GM21390 (cell line): ENCODE data around the gene ANGPTL8.

Experiments
- ATAC-seq: cut with Tn5 transposase; IDR thresholded peaks from one replicate; pipeline ENCODE4 v1.9.1; 2021; ENCODE audit not compliant: unreplicated experiment

The ANGPTL8 gene

GRCh38 chr19:11234486-11235075 is 4.8 kb upstream of the ANGPTL8 start:
- ATAC-seq: no peak

- ATAC-seq: no peak
Measured at GRCh38 chr19:11236324-11237301, 2.8 kb upstream of the ANGPTL8 start.

DNA sequence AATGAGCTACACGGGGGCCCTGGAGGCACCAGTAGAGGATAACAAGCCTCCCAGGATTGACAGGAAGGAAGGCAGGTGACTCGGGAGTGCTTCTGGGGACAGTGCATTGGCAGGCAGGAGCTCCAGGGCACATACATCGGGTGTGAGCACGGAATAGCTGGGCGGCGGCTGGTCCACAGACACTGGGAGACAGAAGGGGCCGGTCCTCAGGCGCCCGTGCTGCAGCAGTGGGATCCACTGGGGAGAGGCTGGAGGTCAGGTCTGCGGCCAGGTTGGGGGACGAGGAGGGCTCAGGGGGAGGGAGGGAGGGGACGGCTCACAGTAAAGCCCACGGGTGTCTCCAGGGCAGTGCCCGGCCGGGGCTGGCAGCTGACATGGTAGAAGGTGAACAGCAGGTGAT is 2.1 kb upstream of the ANGPTL8 start:
- ATAC-seq: no peak

- ATAC-seq: no peak
Measured at GRCh38 chr19:11238041-11238440, 1.4 kb upstream of the ANGPTL8 start.

- ATAC-seq: no peak
Measured at GRCh38 chr19:11238781-11239376, 540 bp upstream of the ANGPTL8 start.

DNA sequence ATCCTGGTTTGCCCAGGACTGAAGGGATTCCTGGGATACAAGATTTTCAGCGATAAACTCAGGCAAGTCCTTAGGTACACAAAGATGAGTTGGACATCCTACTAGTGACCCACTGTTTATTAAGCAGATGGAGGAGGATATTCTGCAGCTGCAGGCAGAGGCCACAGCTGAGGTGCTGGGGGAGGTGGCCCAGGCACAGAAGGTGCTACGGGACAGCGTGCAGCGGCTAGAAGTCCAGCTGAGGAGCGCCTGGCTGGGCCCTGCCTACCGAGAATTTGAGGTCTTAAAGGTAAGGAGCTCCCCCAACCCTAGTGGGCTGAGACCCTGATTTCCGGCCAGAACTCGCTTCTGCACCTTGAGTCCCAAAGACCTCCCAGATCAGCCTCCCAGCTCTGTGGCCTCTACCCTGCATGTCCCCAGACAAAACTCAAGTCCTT is 607 bp downstream of the ANGPTL8 start:
- ATAC-seq: no peak

DNA sequence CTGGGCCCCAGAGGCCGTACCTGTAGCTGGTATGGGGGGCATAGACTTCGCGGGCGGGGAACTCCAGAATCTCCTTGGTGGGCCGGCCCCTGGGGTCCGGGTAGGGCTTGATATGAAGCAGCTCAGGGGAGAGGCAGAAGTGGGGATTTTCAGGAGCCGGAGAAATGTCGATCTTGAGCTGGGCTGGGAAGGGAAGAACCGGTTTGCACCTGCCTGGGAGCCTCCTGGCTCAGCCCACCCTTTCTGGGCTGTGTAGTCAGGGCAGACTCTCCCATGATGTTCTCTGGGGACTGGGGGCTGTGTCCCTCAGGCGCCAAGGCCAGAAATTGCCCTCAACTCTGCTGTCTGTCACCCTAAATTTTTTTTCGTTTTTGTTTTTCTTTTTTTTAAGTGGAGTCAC is 2.6 kb downstream of the ANGPTL8 start:
- ATAC-seq: no peak

GRCh38 chr19:11242864-11243797 is 3.7 kb downstream of the ANGPTL8 start:
- ATAC-seq: no peak

GRCh38 chr19:11243798-11244169 is 4.4 kb downstream of the ANGPTL8 start:
- ATAC-seq: no peak

DNA sequence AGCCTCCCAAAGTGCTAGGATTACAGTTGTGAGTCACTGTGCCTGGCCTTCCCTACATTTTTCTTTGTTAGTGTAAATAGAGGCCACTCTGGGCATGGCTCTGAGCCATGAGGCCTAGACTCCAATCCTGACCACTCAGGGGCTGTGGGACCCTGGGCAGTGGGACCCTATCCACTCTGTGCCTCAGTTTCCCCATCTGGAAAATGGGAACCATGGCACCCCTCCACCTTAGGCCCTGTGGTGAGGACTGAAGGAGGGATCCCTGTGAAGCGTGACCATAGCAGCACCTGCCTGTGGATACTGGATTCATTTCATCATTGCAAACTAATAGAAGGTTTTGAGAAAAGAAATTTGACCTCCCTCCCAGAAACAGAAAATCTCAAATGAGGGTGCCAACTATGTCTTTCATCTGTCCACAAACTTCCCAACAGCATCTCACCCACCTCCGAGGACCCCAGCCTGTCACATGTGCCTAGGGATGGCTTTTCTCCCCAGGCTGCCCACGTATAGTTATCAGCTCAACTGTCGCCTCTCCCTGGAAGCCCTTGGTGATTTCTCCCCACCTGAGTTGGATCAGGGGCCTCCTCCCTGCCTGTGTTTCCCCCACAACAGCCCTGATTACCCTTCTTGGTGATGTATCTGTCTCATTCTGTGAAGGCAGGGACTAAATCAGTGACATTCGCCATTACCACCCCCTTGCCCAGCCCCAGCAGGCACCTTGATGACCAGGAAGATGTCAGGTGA is 5.6 kb downstream of the ANGPTL8 start:
- ATAC-seq: no peak

GRCh38 chr19:11246941-11247340 is 7.5 kb downstream of the ANGPTL8 start:
- ATAC-seq: no peak

DNA sequence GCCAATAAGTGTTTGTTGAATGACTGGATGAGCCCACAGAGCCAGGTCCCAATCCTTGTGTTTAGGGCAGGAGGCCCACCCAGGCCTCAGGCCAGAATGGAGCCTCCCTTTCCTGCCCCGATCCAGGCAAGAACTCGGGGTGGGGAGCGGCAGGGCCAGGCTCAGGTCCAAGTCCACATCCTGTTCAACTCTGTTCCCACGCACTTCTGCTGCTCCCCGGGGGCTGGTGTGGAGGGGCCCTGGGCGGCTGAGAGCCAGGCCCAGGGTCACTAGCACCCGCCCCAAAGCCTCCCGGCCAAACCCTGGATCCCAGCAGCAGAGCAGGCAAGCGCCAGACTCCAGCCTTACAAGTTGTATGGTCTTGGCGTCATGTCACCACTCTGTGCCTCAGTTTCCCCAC is 8.0 kb downstream of the ANGPTL8 start:
- ATAC-seq: no peak

DNA sequence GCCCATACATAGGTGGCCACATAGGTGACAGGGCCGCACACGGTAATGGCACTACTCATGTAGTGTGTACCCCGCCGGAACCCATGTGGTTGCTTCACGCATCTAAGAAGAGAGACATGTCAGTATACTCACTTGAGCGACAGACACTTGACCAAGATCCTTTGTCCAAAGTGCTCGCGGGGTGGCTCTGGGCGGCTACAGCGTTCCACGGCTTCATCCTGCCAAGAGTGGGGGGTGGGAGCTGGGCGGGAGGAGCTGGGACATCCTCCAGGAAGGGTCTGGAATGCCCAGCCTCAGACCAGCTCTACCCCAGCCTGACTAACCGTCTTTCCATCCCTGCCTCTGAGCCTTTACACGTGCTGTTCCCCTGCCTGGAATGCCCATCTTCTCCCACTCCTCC is 8.5 kb downstream of the ANGPTL8 start:
- no peak for ATAC-seq

- ATAC-seq: no peak
Measured at GRCh38 chr19:11248852-11249251, 9.4 kb downstream of the ANGPTL8 start.

- no peak for ATAC-seq
Measured at GRCh38 chr19:11251217-11251616, 11.8 kb downstream of the ANGPTL8 start.

- no peak for ATAC-seq
Measured at GRCh38 chr19:11251650-11252314, 12.4 kb downstream of the ANGPTL8 start.

- ATAC-seq: no peak
Measured at GRCh38 chr19:11252665-11253355, 13.4 kb downstream of the ANGPTL8 start.

DNA sequence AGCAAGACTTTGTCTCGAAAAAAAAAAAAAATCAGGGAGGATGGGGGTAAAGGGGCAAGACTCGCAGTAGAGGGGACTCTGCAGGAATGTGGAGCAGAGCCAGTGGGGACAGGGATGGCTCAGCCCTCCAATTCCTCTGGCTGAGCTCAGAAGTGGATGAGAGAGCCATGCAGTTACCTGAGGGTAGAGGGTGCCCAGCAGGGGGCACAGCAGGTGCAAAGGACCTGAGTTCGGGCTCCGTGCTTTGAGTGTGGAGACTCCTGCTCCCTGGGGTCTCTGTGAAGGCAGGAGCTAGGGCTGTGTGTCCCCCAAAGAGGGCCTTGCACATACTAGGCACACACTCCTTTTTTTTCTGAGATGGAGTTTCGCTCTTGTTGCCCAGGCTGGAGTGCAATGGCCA is 15.2 kb downstream of the ANGPTL8 start:
- ATAC-seq: no peak

GRCh38 chr19:11256189-11256588 is 16.8 kb downstream of the ANGPTL8 start:
- no peak for ATAC-seq
